Activated T-helper 1 cell treated with anti-CD3 and anti-CD28 coated beads, Interleukin-12 subunit alpha, Interleukin-12 subunit beta, Interleukin-2, Interleukin-4 antibody, amounts not matched to agents 30 ng/mL and 10 ng/mL and 1 ng/mL, durations not matched to agents 14 hours and 24 hours and 36 hours (primary cell): ENCODE measurements around the gene MPV17L2. TPM values are rescaled to one million over a fixed set of nuclear protein-coding genes. Genes with fewer than 3 reads are reported as not detected.

ENCODE experiments used
- DNase-seq: peaks from one replicate; pipeline ENCODE4 v3.0.0; 2021; ENCODE audit warnings: low spot score
- H3K27ac Mint-ChIP-seq: one replicate; pipeline ENCODE4 v1.8.0; 2021; ENCODE audit warnings: mild to moderate bottlenecking, mixed read lengths
- H3K27me3 Mint-ChIP-seq: one replicate; pipeline ENCODE4 v1.8.0; 2022; ENCODE audit warnings: mild to moderate bottlenecking, moderate library complexity, mixed read lengths; ENCODE audit not compliant: insufficient read depth
- H3K36me3 Mint-ChIP-seq: one replicate; pipeline ENCODE4 v1.8.0; 2021; ENCODE audit warnings: low read depth, mixed read lengths
- H3K4me1 Mint-ChIP-seq: one replicate; pipeline ENCODE4 v1.8.0; 2021; ENCODE audit warnings: low read depth, mixed read lengths
- H3K4me3 Mint-ChIP-seq: one replicate; pipeline ENCODE4 v1.8.0; 2021; ENCODE audit warnings: mild to moderate bottlenecking, moderate library complexity, mixed read lengths
- H3K9me3 Mint-ChIP-seq: one replicate; pipeline ENCODE4 v1.8.0; 2021; ENCODE audit warnings: mixed read lengths
- intact Hi-C: fragments of 100-400 bp; cut with micrococcal nuclease; formaldehyde crosslinking; loops from one replicate; pipeline ENCODE4 v1.15.1; 2024
- total RNA-seq: library from RNA; stranded (reverse); gene quantifications from 2 replicates; pipeline ENCODE4 v1.2.3, GENCODE V29; 2022

Gene MPV17L2
- total RNA-seq, 1 donor from 2014 or later, result 23.3 TPM

GRCh38 chr19:18226956-18227780 lies 34.1 kb downstream of the MPV17L2 start:
- Mint-ChIP-seq H3K9me3 (no peaks in the 10 kb centered on the region), H3K27ac (no peak overlapping the region), H3K4me1 (peaks cover 9% of the 10 kb centered on the region), H3K27me3 (peaks cover 66% of the 10 kb centered on the region), H3K36me3 (peaks cover 5% of the 10 kb centered on the region), H3K4me3 (no peak overlapping the region)
- DNase-seq, result no peak
- intact Hi-C loops, result loop anchor here (5.0 kb wide), 1 partner anchor 165 kb away; no protein-coding TSS in a partner anchor

GRCh38 chr19:18227781-18228271 lies 34.8 kb downstream of the MPV17L2 start:
- Mint-ChIP-seq H3K36me3 (peaks cover 5% of the 10 kb centered on the region), H3K27me3 (peaks cover 68% of the 10 kb centered on the region), H3K9me3 (no peaks in the 10 kb centered on the region), H3K27ac (no peak overlapping the region), H3K4me1 (peaks cover 13% of the 10 kb centered on the region), H3K4me3 (no peak overlapping the region)
- no peak for DNase-seq
- intact Hi-C loops, result loop anchor here (5.0 kb wide), 1 partner anchor 164 kb away; no protein-coding TSS in a partner anchor

DNA sequence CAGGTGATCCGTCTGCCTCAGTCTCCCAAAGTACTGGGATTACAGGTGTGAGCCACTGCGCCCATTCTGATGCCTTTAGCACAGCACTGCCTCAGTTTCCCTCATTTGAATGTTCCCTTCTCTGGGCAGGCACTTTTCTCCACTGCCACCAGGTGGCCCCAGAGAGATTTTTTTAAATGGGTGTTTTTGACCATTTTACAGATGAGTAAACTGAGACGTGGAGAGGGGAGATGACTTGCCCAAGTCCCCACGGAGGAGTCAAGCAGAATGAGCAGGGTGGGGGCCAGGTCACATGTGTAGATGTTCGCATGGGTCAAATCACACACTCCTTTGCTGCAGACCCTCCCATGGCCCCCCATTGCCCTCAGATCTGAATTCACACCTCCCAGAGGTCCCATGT lies 36.5 kb downstream of the MPV17L2 start:
- intact Hi-C loops, result loop anchor here (1.0 to 5.0 kb wide), 2 partner anchors 22 to 163 kb away; no protein-coding TSS in a partner anchor
- Mint-ChIP-seq H3K4me1 (peaks cover 13% of the 10 kb centered on the region), H3K9me3 (no peaks in the 10 kb centered on the region), H3K4me3 (no peak overlapping the region), H3K27ac (no peak overlapping the region), H3K27me3 (peaks cover 65% of the 10 kb centered on the region), H3K36me3 (peaks cover 3% of the 10 kb centered on the region)
- no peak for DNase-seq

DNA sequence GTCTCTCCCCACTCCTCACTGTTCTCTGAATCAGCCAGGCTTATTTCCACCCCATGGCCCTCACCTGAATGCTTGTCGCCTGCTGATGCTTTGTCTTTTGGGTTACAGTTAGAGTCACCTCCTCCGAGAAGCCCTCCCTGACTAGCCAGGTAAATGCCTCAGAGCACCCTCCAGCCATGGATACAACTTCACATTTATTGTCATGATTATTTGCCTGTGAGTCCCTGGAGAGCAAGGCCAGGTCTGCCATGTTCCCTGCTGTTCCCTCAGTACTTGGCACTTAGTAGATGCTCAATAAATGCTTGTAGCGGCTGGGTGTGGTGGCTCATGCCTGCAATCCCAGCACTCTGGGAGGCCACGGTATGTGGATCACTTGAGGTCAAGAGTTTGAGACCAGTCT lies 36.9 kb downstream of the MPV17L2 start:
- Mint-ChIP-seq H3K27ac (peak overlapping the region; percentile 44), H3K27me3 (peaks cover 61% of the 10 kb centered on the region), H3K4me1 (peaks cover 9% of the 10 kb centered on the region), H3K4me3 (no peak overlapping the region), H3K9me3 (no peaks in the 10 kb centered on the region), H3K36me3 (no peaks in the 10 kb centered on the region)
- intact Hi-C loops, result loop anchor here (1.0 to 5.0 kb wide), 3 partner anchors 21 to 162 kb away; partner anchors contain the start of gene MPV17L2
- no peak for DNase-seq

DNA sequence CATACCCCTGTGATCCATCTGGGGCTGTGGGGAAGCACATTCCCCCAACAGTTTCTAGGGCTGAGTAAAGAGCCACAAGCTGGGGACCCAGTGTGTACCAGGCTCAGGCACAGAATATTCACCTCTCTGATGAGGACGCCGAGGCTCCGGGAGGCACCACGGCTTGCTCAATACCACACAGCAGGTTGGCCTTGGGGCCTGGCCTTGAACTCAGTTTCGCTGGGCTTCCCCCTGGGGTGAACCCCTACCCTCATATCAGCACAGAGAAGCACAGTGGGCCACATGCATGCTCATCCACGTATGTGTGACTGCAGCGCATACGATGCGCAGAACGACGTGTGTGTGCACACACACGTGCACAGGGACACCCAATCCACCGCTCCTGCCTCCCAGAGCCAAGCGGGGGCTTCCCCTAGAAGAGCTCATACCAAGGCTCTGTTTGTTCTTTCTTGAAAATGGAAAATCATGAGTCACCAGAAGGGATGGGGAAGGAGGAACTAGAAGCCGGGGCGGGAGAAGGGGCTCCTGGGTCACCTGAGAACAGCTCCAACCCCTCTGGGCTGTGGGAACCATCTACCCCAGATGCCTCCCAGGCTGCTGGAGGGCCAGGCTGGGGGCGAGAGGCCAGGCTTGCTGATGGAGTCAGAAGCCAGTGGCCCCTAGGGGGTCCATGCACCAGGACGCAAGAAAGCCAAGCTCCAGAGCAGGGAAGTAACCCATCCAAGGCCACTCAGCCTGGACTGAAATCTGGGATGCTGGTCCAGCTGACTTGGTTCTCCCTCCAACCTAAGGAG lies 38.1 kb downstream of the MPV17L2 start:
- Mint-ChIP-seq H3K4me1 (peaks cover 9% of the 10 kb centered on the region), H3K9me3 (no peaks in the 10 kb centered on the region), H3K36me3 (no peaks in the 10 kb centered on the region), H3K4me3 (no peak overlapping the region), H3K27me3 (peaks cover 58% of the 10 kb centered on the region), H3K27ac (no peak overlapping the region)
- intact Hi-C loops, result loop anchor here (5.0 kb wide), 1 partner anchor 39 kb away; the partner anchor contains the start of gene MPV17L2
- DNase-seq, result no peak

DNA sequence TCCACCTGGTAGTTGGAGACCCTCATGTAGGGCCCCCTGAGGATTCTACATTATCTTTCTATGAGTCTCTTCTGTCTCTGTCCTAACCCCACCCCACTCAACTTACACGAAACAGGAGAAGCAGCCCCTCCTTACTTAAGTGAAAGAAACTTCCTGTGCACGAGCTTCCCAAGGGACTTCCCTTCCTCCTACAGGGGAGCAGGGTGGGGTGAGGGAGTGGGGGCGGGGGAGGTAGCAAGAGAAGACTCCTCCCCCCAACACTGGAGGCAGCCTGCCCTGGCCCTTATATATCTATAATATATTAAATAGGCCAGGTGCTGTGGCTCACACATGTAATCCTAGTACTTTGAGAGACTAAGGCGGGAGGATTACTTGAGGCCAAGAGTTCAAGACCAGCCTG lies 38.8 kb downstream of the MPV17L2 start:
- intact Hi-C loops, result loop anchor here (5.0 kb wide), 1 partner anchor 39 kb away; the partner anchor contains the start of gene MPV17L2
- Mint-ChIP-seq H3K27ac (no peak overlapping the region), H3K27me3 (peaks cover 54% of the 10 kb centered on the region), H3K9me3 (no peaks in the 10 kb centered on the region), H3K36me3 (no peaks in the 10 kb centered on the region), H3K4me1 (peaks cover 9% of the 10 kb centered on the region), H3K4me3 (no peak overlapping the region)
- DNase-seq, result no peak

DNA sequence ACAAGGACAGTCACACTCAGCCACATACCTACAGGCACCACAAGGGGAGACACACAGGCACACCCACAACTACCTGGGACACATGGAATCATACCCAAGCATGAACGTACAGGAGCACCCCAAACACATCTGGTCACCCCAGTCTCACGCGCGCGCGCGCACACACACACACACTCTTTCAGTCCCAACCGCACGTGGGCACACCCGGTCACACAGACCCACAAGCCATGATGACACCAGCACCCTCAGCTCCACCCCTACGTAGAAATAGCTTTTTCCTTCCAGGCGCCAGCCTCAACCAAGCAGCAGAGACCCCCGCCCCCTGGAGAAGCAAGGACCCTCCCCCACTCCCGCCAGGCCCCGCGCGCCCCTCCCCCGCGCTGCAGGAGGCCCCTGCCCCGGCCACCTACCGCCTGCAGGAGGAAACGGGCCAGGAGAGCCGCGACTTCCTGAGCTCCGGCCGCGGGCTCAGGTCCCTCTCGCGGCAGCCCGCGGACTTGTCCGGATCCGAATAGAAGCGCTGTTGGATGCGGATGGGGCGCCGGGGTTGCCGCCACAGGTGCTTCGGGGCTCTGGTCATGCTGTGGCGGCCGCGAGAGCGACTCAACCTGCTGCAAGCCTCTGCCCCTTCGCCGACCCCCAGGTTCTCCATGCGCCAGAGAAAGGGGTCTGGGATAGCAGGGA lies 39.7 kb downstream of the MPV17L2 start:
- intact Hi-C loops, result loop anchor here (1.0 to 5.0 kb wide), 2 partner anchors 8 to 40 kb away; partner anchors contain the start of gene MPV17L2
- DNase-seq, result no peak
- no peaks in the 10 kb centered on the region for H3K9me3 Mint-ChIP-seq
- H3K4me1 Mint-ChIP-seq, result peaks cover 9% of the 10 kb centered on the region
- peaks cover 48% of the 10 kb centered on the region for H3K27me3 Mint-ChIP-seq
- no peak overlapping the region for H3K4me3 Mint-ChIP-seq
- no peak overlapping the region for H3K27ac Mint-ChIP-seq
- no peaks in the 10 kb centered on the region for H3K36me3 Mint-ChIP-seq

DNA sequence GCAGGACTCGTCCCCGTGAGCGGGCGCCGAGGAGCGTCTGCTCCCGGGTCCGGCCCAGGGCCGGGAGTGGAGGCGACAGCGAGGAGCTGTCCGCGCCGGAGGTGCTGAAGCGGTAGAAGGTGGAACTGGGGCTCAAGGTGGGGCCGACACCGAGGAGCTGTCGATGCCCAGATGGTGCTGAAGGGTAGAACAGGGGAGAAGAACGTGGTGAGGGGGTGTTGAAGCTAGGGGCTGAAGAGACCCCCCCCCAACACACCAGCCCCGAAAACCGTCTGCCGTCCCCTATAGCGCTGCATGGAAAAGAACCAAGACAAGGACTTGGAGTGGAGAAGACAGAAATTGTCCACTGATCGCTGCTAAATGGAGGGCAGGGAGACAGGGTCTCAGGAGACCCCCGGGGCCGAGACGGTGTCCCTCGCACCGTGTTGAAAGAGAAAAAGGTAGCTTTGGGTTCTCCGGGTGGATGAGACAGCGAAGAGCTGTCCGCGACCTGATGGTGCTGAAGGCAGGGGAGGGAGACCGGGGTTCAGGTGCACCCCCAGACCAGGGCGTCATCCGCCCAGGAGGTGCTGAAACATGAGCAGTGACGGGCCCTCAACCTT lies 40.3 kb downstream of the MPV17L2 start:
- Mint-ChIP-seq H3K9me3 (no peaks in the 10 kb centered on the region), H3K27ac (no peak overlapping the region), H3K36me3 (no peaks in the 10 kb centered on the region), H3K4me3 (no peak overlapping the region), H3K4me1 (peaks cover 9% of the 10 kb centered on the region), H3K27me3 (peaks cover 44% of the 10 kb centered on the region)
- intact Hi-C loops, result loop anchor here (1.0 to 5.0 kb wide), 2 partner anchors 9 to 41 kb away; partner anchors contain the start of gene MPV17L2
- peak; percentile 48 for DNase-seq

DNA sequence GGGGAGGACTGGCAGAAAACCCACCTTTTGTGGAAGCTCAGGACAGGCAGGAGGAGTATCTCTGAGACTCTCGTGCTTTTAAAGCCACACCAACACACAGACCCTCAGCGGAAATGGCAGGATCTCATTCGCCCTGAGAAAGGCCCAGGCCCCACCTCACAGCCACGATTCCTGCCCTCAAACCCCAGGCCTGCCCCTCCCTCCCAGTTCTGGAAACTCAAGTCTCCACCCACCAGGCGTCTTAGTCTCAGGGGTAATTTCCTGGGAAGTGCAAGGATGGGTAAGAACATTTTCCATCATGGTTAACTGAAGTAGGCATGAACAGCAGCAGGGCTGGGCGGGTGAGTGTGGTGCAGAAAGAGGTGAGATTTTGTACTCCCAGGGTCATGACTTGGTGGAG lies 41.2 kb downstream of the MPV17L2 start:
- no peak overlapping the region for H3K27ac Mint-ChIP-seq
- no peak for DNase-seq
- intact Hi-C loops, result loop anchor here (5.0 kb wide), 1 partner anchor 42 kb away; the partner anchor contains the start of gene MPV17L2
- peaks cover 44% of the 10 kb centered on the region for H3K27me3 Mint-ChIP-seq
- peaks cover 9% of the 10 kb centered on the region for H3K4me1 Mint-ChIP-seq
- H3K36me3 Mint-ChIP-seq, result no peaks in the 10 kb centered on the region
- no peaks in the 10 kb centered on the region for H3K9me3 Mint-ChIP-seq
- H3K4me3 Mint-ChIP-seq, result no peak overlapping the region

DNA sequence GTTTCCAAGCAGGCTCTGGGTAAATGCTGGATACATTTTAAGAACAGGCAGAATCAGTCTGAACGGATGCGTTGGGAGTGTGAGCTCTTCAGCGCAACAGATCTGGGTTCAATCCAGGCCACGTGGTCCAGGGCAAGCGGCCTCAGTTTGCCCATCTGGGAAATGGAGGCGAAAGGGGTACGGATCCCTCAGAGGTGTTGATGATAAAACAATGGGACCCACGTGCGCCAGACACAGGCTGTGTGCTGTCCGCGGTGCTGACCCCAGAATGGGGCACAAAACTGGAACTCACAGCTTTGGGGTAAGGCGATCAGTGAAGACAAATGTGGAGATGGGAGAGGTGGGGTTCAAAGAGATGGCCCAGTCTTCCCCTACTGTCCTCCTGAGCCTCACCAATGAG lies 46.3 kb downstream of the MPV17L2 start:
- Mint-ChIP-seq H3K27ac (no peak overlapping the region), H3K4me1 (no peaks in the 10 kb centered on the region), H3K9me3 (no peaks in the 10 kb centered on the region), H3K36me3 (no peaks in the 10 kb centered on the region), H3K4me3 (no peak overlapping the region), H3K27me3 (peaks cover 16% of the 10 kb centered on the region)
- intact Hi-C loops, result no loop called here
- DNase-seq, result no peak

- no peak overlapping the region for H3K27ac Mint-ChIP-seq
Observed at GRCh38 chr19:18245297-18245696, 52.3 kb downstream of the MPV17L2 start.

More at GRCh38 chr19:18245297-18245696, 52.3 kb downstream of the MPV17L2 start:
- H3K9me3 Mint-ChIP-seq, result no peaks in the 10 kb centered on the region
- H3K27me3 Mint-ChIP-seq, result peaks cover 6% of the 10 kb centered on the region
- H3K4me3 Mint-ChIP-seq, result no peak overlapping the region
- no peaks in the 10 kb centered on the region for H3K36me3 Mint-ChIP-seq
- intact Hi-C loops, result no loop called here
- no peak for DNase-seq
- no peaks in the 10 kb centered on the region for H3K4me1 Mint-ChIP-seq
